ENCODE results near the gene KCNB1.

The KCNB1 gene

DNA sequence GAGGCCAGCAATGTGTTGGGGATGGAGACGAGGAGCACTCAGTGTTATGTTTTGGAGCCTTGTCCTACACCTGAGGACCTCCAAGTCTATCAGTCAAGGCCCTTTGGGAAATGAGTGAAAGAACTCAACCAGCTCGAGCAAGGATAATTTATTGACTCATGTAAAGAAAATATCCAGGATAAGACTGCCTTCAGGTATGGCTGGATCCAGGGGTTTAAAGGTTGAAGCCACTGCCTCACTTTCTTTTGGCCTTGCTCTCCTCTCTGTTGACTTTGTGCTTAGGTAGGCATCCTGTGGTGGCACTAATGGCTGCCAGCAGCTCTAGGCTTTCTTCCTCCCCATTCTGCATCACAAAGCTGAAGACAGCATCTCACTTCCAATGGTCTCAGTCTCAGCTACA, 138.3 kb downstream of the KCNB1 start:
- Histone ChIP-seq H3K36me3 (ENCODE audit: control insufficient read depth, insufficient read depth, low read length) (no peaks in the 10 kb centered on the region), H3K4me1 (ENCODE audit: control insufficient read depth, insufficient read depth, low read length) (peaks cover 3% of the 10 kb centered on the region)

DNA sequence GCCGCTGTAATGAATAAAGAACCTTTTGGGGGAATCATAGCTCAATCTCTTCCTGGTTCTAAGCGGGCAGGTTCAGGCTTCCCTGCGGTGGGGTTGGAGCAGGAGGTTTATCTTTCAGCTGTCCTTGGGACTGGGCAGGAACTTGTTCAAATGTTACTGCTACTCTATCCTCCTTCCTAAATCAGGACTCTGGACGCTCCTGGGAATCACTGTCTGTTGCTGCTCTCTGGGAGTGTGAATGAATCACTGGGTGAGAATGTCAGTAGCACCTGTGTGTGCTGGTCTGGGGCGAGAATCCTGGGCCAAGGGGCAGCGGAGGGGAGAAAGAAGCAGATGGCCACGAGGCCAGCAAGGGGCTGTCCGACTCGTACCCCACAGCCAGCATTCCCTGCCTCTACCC, 139.2 kb downstream of the KCNB1 start:
- Histone ChIP-seq H3K36me3 (ENCODE audit: control insufficient read depth, insufficient read depth, low read length) (no peaks in the 10 kb centered on the region), H3K9ac (ENCODE audit: low read depth, low read length) (no peak overlapping the region), H3K4me1 (ENCODE audit: control insufficient read depth, insufficient read depth, low read length) (peaks cover 3% of the 10 kb centered on the region), H3K4me3 (ENCODE audit: low read depth, low read length) (no peak overlapping the region), H3K9me3 (ENCODE audit: control insufficient read depth, insufficient read depth, low read length) (no peaks in the 10 kb centered on the region), H3K27me3 (ENCODE audit: control insufficient read depth, insufficient read depth, low read length) (no peaks in the 10 kb centered on the region)

More for the DNA sequence above, 138.3 kb downstream of the KCNB1 start:
- Histone ChIP-seq H3K9ac (ENCODE audit: low read depth, low read length) (no peak overlapping the region), H3K9me3 (ENCODE audit: control insufficient read depth, insufficient read depth, low read length) (no peaks in the 10 kb centered on the region), H3K4me3 (ENCODE audit: low read depth, low read length) (no peak overlapping the region), H3K27me3 (ENCODE audit: control insufficient read depth, insufficient read depth, low read length) (no peaks in the 10 kb centered on the region)

DNA sequence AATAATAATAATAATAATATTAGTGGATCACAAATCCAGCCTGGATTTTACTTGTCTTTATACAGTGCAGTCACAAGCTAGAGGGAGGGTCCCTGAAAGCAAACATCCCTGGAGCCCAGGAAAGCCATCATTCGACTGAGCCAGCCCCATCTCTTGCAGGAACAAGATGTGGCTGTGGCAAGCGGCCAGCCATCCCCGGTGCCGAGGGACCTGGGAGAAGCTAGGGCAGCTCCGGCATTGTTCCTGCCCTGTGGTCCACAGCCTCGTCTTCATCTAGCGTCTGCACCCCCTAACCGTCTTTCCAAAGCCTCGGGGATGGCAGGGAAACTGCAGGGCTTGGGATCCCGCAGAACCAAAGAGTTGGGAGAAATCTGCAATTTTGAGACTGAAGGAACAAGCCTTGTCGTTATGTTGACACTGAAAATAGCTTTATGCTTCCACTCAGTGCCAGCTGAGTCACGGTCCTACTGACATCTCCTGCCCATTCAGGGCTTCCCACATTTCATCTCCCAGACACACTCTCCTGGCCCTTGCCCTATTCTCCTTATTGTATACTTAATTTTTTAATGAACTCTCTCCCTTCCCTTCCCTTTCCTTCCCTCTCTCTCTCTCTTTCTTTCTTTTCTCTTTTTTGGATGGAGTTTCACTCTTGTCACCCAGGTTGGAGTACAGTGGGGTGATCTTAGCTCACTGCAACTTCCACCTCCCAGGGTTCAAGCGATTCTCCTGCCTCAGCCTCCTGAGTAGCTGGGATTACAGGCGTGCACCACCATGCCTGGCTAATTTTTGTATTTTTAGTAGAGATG, 142.1 kb downstream of the KCNB1 start:
- Histone ChIP-seq H3K9me3 (ENCODE audit: control insufficient read depth, insufficient read depth, low read length) (no peaks in the 10 kb centered on the region), H3K36me3 (ENCODE audit: control insufficient read depth, insufficient read depth, low read length) (no peaks in the 10 kb centered on the region), H3K27me3 (ENCODE audit: control insufficient read depth, insufficient read depth, low read length) (no peaks in the 10 kb centered on the region), H3K9ac (ENCODE audit: low read depth, low read length) (no peak overlapping the region), H3K4me3 (ENCODE audit: low read depth, low read length) (no peak overlapping the region), H3K4me1 (ENCODE audit: control insufficient read depth, insufficient read depth, low read length) (no peaks in the 10 kb centered on the region)

DNA sequence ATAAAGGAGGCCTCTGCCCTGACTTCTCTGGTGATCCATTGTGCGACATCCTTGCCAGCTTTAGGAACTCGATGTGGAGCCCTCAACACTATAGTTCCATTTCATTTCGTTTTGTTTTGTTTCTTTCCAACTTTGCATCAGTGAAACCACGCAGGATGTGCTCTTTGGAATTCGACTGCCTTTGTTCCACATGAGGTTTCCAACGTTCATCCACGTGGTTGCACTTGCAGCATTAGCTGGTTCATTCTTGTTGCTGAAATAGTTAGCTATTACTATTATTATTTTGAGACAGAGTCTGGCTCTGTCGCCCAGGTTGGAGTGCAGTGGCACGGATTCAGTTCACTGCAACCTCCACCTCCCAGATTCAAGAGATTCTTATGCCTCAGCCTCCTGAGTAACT, 143.3 kb downstream of the KCNB1 start:
- H3K4me3 ChIP-seq (ENCODE audit: low read depth, low read length), result no peak overlapping the region
- no peaks in the 10 kb centered on the region for H3K36me3 ChIP-seq (ENCODE audit: control insufficient read depth, insufficient read depth, low read length)
- no peaks in the 10 kb centered on the region for H3K9me3 ChIP-seq (ENCODE audit: control insufficient read depth, insufficient read depth, low read length)
- H3K9ac ChIP-seq (ENCODE audit: low read depth, low read length), result no peak overlapping the region
- no peaks in the 10 kb centered on the region for H3K27me3 ChIP-seq (ENCODE audit: control insufficient read depth, insufficient read depth, low read length)
- H3K4me1 ChIP-seq (ENCODE audit: control insufficient read depth, insufficient read depth, low read length), result no peaks in the 10 kb centered on the region

DNA sequence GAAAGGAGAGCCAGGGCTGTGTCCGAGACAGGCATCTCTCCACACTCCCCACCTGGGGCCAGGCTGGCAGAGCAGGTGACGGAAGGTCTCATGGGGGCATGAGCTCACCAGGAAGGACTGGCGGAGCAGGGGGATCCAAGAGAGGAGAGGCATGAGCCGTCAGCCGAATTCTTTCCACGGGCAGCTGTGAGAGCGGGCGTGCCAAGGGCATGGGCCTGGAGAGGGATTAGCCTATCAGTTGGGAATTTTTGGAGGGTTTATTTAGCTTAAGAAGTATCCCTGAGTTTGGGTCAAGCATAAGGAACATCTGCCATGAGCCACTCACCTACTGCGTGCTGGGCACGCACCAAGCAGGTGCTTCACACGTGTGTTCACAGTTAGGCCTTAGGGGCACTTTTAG, 144.4 kb downstream of the KCNB1 start:
- Histone ChIP-seq H3K9me3 (ENCODE audit: control insufficient read depth, insufficient read depth, low read length) (no peaks in the 10 kb centered on the region), H3K36me3 (ENCODE audit: control insufficient read depth, insufficient read depth, low read length) (no peaks in the 10 kb centered on the region), H3K4me3 (ENCODE audit: low read depth, low read length) (no peak overlapping the region), H3K4me1 (ENCODE audit: control insufficient read depth, insufficient read depth, low read length) (no peaks in the 10 kb centered on the region), H3K27me3 (ENCODE audit: control insufficient read depth, insufficient read depth, low read length) (no peaks in the 10 kb centered on the region), H3K9ac (ENCODE audit: low read depth, low read length) (no peak overlapping the region)

DNA sequence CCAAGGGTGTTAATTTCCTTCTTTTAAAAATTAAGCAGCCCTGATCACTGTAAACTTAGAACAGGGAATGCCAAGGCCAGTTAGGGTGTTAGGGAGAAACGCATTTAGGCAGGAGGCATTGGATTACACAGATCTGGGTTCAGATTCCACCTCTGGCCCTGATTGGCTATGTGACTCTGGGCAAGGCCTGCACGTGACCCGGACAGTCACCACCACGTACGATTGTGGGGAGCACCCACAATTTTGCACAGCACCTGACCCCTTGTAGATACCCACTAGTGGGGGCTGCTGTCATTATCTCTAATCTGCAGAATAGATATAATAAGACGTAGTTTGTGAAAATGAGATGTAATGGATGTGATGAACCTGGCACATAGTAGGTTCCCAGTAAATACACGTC, 145.1 kb downstream of the KCNB1 start:
- no peak overlapping the region for H3K4me3 ChIP-seq (ENCODE audit: low read depth, low read length)
- no peaks in the 10 kb centered on the region for H3K27me3 ChIP-seq (ENCODE audit: control insufficient read depth, insufficient read depth, low read length)
- H3K9ac ChIP-seq (ENCODE audit: low read depth, low read length), result no peak overlapping the region
- H3K36me3 ChIP-seq (ENCODE audit: control insufficient read depth, insufficient read depth, low read length), result no peaks in the 10 kb centered on the region
- no peaks in the 10 kb centered on the region for H3K4me1 ChIP-seq (ENCODE audit: control insufficient read depth, insufficient read depth, low read length)
- no peaks in the 10 kb centered on the region for H3K9me3 ChIP-seq (ENCODE audit: control insufficient read depth, insufficient read depth, low read length)

DNA sequence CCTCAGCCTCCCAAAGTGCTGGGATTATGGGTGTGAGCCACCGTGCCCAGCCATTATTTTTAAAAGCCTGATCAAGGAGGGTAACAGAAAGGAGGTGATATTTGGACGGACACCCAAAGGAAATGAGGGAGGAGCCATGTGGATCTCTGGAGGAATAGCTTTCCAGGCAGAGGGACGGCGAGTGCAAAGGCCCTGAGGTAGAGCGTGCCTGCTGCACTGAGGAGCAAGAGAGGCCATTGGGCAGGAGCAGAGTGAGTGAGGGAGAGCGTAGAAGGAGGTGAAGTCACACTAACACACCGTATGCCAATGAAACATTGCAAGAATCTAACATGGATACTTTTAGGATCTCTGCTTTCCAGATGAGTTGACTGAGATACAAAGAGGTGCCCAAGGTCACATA, 145.7 kb downstream of the KCNB1 start:
- no peak overlapping the region for H3K9ac ChIP-seq (ENCODE audit: low read depth, low read length)

DNA sequence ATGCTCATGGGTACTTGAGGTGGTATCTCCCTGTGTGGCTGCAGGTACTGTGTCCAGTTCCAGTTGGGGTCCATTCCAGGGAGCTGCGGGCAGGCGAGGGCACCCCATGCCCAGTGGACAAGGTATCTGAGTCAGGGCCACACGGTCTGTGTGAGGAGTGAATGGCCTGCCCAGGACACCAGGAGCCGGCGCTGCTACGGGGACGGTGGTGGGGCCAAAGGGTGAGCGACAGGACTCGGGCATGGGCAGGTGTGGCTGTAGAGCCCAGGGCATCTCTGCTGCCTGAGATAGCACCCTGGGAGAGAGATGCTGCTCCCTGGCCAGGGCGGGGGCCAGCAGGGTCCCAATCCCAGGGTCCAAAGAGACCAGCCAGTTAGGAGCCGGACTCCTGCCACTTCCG, 147.0 kb downstream of the KCNB1 start:
- Histone ChIP-seq H3K4me1 (ENCODE audit: control insufficient read depth, insufficient read depth, low read length) (no peaks in the 10 kb centered on the region), H3K9me3 (ENCODE audit: control insufficient read depth, insufficient read depth, low read length) (no peaks in the 10 kb centered on the region), H3K9ac (ENCODE audit: low read depth, low read length) (no peak overlapping the region), H3K4me3 (ENCODE audit: low read depth, low read length) (no peak overlapping the region), H3K36me3 (ENCODE audit: control insufficient read depth, insufficient read depth, low read length) (no peaks in the 10 kb centered on the region), H3K27me3 (ENCODE audit: control insufficient read depth, insufficient read depth, low read length) (no peaks in the 10 kb centered on the region)

More for the DNA sequence above, 145.7 kb downstream of the KCNB1 start:
- no peaks in the 10 kb centered on the region for H3K27me3 ChIP-seq (ENCODE audit: control insufficient read depth, insufficient read depth, low read length)
- H3K4me1 ChIP-seq (ENCODE audit: control insufficient read depth, insufficient read depth, low read length), result no peaks in the 10 kb centered on the region
- no peaks in the 10 kb centered on the region for H3K9me3 ChIP-seq (ENCODE audit: control insufficient read depth, insufficient read depth, low read length)
- no peak overlapping the region for H3K4me3 ChIP-seq (ENCODE audit: low read depth, low read length)
- H3K36me3 ChIP-seq (ENCODE audit: control insufficient read depth, insufficient read depth, low read length), result no peaks in the 10 kb centered on the region

DNA sequence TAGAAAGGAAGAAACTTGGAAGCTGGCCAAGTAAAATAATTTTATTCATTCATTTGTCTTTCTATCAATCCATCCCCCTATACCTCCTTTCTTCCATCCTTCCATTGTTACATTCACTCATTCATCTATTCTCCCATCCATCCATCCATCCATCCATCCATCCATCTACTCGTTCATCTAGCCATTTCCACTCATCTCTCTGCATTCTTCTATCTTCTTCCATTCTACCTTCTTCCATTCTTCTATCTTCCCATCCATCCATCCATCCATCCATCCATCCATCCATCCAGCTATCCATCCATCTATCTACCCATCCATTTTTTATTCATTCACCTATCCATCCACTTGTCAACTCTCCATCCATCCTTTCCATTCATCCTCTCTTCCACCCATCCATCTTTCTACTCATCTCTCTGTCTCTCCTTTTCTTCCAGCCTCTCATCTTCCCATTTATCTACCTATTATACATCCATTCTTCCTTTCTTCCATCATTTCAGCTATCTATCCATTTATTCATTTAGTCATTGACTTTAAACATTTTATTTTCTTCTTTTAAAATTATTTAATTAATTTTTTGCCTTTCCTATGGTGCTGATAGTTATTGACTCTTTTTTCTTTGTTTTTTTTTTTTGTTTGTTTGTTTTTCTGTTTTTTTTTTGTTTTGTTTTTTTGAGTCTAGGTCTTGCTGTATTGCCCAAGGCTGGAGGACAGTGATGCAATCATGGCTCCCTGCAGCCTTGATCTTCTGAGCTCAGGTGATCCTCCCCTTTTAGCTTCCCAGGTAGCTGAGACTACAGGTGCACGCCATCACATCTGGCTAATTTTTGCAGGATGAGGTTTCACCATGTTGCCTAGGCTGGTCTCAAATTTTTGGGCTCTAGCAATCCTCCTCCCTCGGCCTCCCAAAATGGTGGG, 151.5 kb downstream of the KCNB1 start:
- no peaks in the 10 kb centered on the region for H3K36me3 ChIP-seq (ENCODE audit: control insufficient read depth, insufficient read depth, low read length)
- no peak overlapping the region for H3K4me3 ChIP-seq (ENCODE audit: low read depth, low read length)
- no peak overlapping the region for H3K9ac ChIP-seq (ENCODE audit: low read depth, low read length)
- H3K4me1 ChIP-seq (ENCODE audit: control insufficient read depth, insufficient read depth, low read length), result no peaks in the 10 kb centered on the region
- no peaks in the 10 kb centered on the region for H3K27me3 ChIP-seq (ENCODE audit: control insufficient read depth, insufficient read depth, low read length)
- H3K9me3 ChIP-seq (ENCODE audit: control insufficient read depth, insufficient read depth, low read length), result no peaks in the 10 kb centered on the region

DNA sequence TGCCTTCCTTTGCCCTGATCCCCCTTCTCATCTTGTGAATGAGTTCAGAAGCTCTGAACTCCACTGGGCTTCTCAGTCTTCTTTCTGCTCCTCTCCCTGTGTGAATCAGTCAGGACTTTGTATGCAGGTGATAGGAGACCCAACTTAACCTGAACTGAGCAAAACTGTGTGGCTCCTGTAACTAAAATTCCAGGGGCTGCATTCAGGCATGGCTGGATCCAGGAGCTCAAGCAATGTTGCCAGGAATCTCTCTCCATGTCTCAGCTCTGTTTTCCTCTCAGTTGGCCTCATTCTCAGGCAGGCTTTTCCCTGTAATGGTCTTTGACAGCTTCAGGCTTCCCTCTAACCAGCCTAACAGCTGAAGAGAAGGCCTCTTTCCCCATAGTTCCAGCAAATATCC, 153.7 kb downstream of the KCNB1 start:
- Histone ChIP-seq H3K9me3 (ENCODE audit: control insufficient read depth, insufficient read depth, low read length) (no peaks in the 10 kb centered on the region), H3K36me3 (ENCODE audit: control insufficient read depth, insufficient read depth, low read length) (no peaks in the 10 kb centered on the region), H3K9ac (ENCODE audit: low read depth, low read length) (no peak overlapping the region), H3K4me3 (ENCODE audit: low read depth, low read length) (no peak overlapping the region), H3K4me1 (ENCODE audit: control insufficient read depth, insufficient read depth, low read length) (no peaks in the 10 kb centered on the region), H3K27me3 (ENCODE audit: control insufficient read depth, insufficient read depth, low read length) (no peaks in the 10 kb centered on the region)

DNA sequence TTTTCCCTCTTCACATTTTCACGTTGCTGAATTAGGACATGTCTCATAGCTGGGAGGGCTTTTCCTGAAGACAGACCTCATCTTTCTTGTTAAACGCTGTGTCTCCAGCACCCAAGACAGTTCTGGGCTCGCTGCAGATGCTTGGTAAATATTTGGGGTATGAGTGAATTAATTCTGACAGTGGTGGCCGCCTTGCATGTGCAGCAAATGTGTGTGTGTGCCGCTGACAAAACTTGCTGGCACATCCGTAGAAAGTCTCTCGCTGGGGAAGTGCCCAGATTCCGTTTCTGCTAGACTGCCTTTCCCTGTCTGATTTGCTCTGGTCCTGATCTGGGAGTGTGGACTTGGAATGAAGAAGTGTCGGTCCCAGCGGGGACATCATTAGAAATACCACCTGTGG, 156.4 kb downstream of the KCNB1 start:
- peaks cover 1% of the 10 kb centered on the region for H3K4me1 ChIP-seq (ENCODE audit: control insufficient read depth, insufficient read depth, low read length)
- no peaks in the 10 kb centered on the region for H3K9me3 ChIP-seq (ENCODE audit: control insufficient read depth, insufficient read depth, low read length)
- H3K27me3 ChIP-seq (ENCODE audit: control insufficient read depth, insufficient read depth, low read length), result no peaks in the 10 kb centered on the region
- H3K9ac ChIP-seq (ENCODE audit: low read depth, low read length), result no peak overlapping the region
- H3K36me3 ChIP-seq (ENCODE audit: control insufficient read depth, insufficient read depth, low read length), result no peaks in the 10 kb centered on the region
- no peak overlapping the region for H3K4me3 ChIP-seq (ENCODE audit: low read depth, low read length)

DNA sequence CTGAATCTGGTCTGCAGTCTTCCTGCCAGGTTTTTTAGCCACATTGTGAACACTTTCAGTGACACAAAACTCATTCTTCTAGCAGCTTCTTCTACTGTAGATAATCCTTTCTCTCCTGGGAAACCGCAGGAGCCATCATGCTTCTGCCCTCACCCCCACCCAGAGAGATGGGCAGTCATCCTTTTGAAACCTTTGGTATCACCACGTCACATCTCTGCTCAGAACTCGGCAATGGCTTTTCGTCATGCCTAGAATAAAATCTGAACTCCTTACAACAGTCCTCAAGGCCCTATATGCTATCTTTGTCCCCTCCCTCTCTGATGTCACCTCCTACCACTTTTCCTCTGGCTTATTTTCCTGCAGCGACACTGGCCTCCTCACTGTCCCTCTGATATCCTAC, 158.2 kb downstream of the KCNB1 start:
- no peaks in the 10 kb centered on the region for H3K9me3 ChIP-seq (ENCODE audit: control insufficient read depth, insufficient read depth, low read length)
- H3K4me1 ChIP-seq (ENCODE audit: control insufficient read depth, insufficient read depth, low read length), result peaks cover 4% of the 10 kb centered on the region
- H3K27me3 ChIP-seq (ENCODE audit: control insufficient read depth, insufficient read depth, low read length), result peaks cover 8% of the 10 kb centered on the region
- no peaks in the 10 kb centered on the region for H3K36me3 ChIP-seq (ENCODE audit: control insufficient read depth, insufficient read depth, low read length)
- H3K9ac ChIP-seq (ENCODE audit: low read depth, low read length), result no peak overlapping the region
- H3K4me3 ChIP-seq (ENCODE audit: low read depth, low read length), result no peak overlapping the region

All from iPS-15b (cell line).